ENCODE measurements around the gene ELOVL6. TPM values are rescaled to one million over a fixed set of nuclear protein-coding genes. Genes with fewer than 3 reads are reported as not detected.

The ELOVL6 gene
- total RNA-seq, 2 experiments from 2014 or later = 8.5 to 9.7 TPM

- POLR2A ChIA-PET = interaction anchor here (1.0 kb wide), 1 partner anchor 44 kb away, joined by 3 read pairs; the partner anchor contains the start of gene ELOVL6
- CTCF ChIA-PET = interaction anchor here (0.6 kb wide), 1 partner anchor 354 kb away, joined by 3 read pairs; no protein-coding TSS in a partner anchor
These were observed 43.8 kb downstream of the ELOVL6 start for GRCh38 chr4:110154582-110154981.

GRCh38 chr4:110152386-110152785 is 46.0 kb downstream of the ELOVL6 start:
- H3K9me3 Mint-ChIP-seq = no peaks in the 10 kb centered on the region
- H3K36me3 Mint-ChIP-seq = no peaks in the 10 kb centered on the region
- H3K4me1 Mint-ChIP-seq (ENCODE audit: low read depth) = no peaks in the 10 kb centered on the region
- H3K4me3 Mint-ChIP-seq = no peak overlapping the region
- CTCF ChIA-PET = no interaction called here
- H3K27ac Mint-ChIP-seq = no peak overlapping the region
- no peaks in the 10 kb centered on the region for H3K27me3 Mint-ChIP-seq
- intact Hi-C loops (cut with micrococcal nuclease) = no loop called here
- POLR2A ChIA-PET = no interaction called here
- DNase-seq = no peak

More at GRCh38 chr4:110154582-110154981, 43.8 kb downstream of the ELOVL6 start:
- Mint-ChIP-seq H3K4me1 (ENCODE audit: low read depth) (no peaks in the 10 kb centered on the region), H3K36me3 (no peaks in the 10 kb centered on the region), H3K9me3 (no peaks in the 10 kb centered on the region), H3K4me3 (no peak overlapping the region), H3K27me3 (no peaks in the 10 kb centered on the region), H3K27ac (no peak overlapping the region)
- intact Hi-C loops (cut with micrococcal nuclease) = no loop called here
- DNase-seq = no peak

DNA sequence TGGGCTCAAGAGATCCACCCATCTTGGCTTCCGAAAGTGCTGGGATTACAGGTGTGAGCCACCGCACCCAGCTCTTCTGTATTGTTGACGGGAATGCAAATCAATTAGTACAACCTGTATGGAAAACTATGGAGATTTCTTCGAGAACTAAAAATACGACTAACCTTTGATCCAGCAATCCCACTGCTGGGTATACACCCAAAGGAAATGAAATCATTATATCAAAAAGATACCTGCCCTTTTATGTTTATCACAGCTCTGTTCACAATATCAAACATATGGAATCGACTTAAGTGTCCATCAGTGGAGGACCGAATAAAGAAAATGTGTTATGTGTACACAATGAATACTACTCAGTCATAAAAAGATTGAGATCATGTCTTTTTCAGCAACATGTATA is 49.3 kb downstream of the ELOVL6 start:
- intact Hi-C loops (cut with micrococcal nuclease) = no loop called here
- DNase-seq = no peak
- POLR2A ChIA-PET = no interaction called here
- no peak overlapping the region for H3K4me3 Mint-ChIP-seq
- no peaks in the 10 kb centered on the region for H3K9me3 Mint-ChIP-seq
- no peaks in the 10 kb centered on the region for H3K27me3 Mint-ChIP-seq
- H3K27ac Mint-ChIP-seq = no peak overlapping the region
- no peaks in the 10 kb centered on the region for H3K4me1 Mint-ChIP-seq (ENCODE audit: low read depth)
- CTCF ChIA-PET = interaction anchor here (0.6 kb wide), 1 partner anchor 149 kb away, joined by 3 read pairs; no protein-coding TSS in a partner anchor
- no peaks in the 10 kb centered on the region for H3K36me3 Mint-ChIP-seq

- Mint-ChIP-seq H3K36me3 (no peaks in the 10 kb centered on the region), H3K9me3 (no peaks in the 10 kb centered on the region), H3K27me3 (no peaks in the 10 kb centered on the region), H3K4me3 (no peak overlapping the region), H3K4me1 (ENCODE audit: low read depth) (no peaks in the 10 kb centered on the region), H3K27ac (no peak overlapping the region)
- DNase-seq = no peak
- CTCF ChIA-PET = no interaction called here
- POLR2A ChIA-PET = no interaction called here
- intact Hi-C loops (cut with micrococcal nuclease) = no loop called here
These were observed 56.0 kb downstream of the ELOVL6 start for GRCh38 chr4:110142461-110142860.

DNA sequence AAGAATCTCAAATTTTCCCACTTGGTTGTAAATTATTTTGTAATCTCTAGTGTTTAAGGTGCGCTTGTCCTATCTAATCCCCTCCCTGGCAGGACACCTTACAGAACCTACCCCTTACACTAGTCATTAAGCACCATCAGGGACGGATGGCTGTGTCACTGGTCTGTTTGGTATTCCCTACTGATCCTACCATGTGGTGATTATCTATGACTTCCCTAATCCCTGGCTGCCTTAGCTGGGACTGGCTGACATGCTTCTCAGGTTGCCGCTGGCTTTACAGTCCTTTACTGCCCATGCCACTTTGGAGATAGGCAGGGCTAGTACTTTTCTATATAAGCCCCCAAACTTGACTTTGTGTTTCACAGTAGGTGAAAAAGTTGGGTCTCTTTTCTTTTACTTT is 58.6 kb downstream of the ELOVL6 start:
- Mint-ChIP-seq H3K4me1 (ENCODE audit: low read depth) (no peaks in the 10 kb centered on the region), H3K36me3 (no peaks in the 10 kb centered on the region), H3K27me3 (no peaks in the 10 kb centered on the region), H3K4me3 (no peak overlapping the region), H3K9me3 (no peaks in the 10 kb centered on the region), H3K27ac (no peak overlapping the region)
- POLR2A ChIA-PET = no interaction called here
- CTCF ChIA-PET = interaction anchor here (1.4 kb wide), 1 partner anchor 91 kb away, joined by 4 read pairs; no protein-coding TSS in a partner anchor
- DNase-seq = no peak
- intact Hi-C loops (cut with micrococcal nuclease) = no loop called here

DNA sequence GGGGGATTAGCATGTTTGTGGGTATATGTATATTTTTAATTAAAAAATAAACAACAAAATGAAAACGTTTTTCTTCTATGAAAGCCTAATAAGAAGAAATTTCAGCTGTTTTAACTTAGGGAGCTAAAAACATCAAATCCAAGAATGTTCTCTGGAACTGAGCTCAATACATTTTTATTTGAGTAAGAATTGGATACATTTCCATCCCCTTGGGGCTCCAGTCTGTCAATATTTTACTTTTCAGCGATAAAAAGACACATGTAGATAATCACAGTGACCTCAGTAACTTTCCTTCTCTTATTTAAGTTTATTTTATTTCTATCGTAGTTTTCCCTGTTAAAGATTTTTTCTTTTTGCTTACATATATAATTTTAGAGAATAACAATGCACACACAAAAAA is 59.3 kb downstream of the ELOVL6 start:
- no peak for DNase-seq
- intact Hi-C loops (cut with micrococcal nuclease) = no loop called here
- Mint-ChIP-seq H3K27me3 (no peaks in the 10 kb centered on the region), H3K9me3 (no peaks in the 10 kb centered on the region), H3K27ac (no peak overlapping the region), H3K36me3 (no peaks in the 10 kb centered on the region), H3K4me1 (ENCODE audit: low read depth) (no peaks in the 10 kb centered on the region), H3K4me3 (no peak overlapping the region)
- ChIA-PET CTCF (interaction anchor here (1.4 kb wide), 1 partner anchor 90 kb away, joined by 4 read pairs; no protein-coding TSS in a partner anchor), POLR2A (no interaction called here)

GRCh38 chr4:110138551-110138950 is 59.9 kb downstream of the ELOVL6 start:
- Mint-ChIP-seq H3K4me1 (ENCODE audit: low read depth) (no peaks in the 10 kb centered on the region), H3K36me3 (no peaks in the 10 kb centered on the region), H3K27ac (no peak overlapping the region), H3K4me3 (no peak overlapping the region), H3K27me3 (no peaks in the 10 kb centered on the region), H3K9me3 (no peaks in the 10 kb centered on the region)
- DNase-seq = no peak
- CTCF ChIA-PET = interaction anchor here (0.8 kb wide), 1 partner anchor 89 kb away, joined by 3 read pairs; no protein-coding TSS in a partner anchor
- intact Hi-C loops (cut with micrococcal nuclease) = no loop called here
- POLR2A ChIA-PET = no interaction called here

DNA sequence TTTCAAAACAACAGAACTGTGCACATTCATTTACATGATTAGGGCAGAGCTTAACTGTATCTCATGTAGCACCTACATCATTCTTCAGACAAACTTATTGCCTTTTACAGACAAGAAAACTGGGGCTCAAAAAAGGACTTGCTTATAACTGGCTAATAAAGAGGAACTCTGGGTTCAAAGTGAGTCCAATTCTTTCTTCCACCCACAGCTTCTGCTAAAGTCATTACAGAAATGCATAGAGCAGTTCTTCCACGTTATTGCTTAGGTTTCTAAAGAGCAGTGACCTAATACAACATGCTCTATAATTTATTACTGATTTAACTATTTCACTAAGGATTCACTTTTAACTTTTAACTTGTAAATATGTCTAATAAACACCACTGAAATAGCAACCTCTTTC is 60.6 kb downstream of the ELOVL6 start:
- no peak for DNase-seq
- H3K4me3 Mint-ChIP-seq = no peak overlapping the region
- ChIA-PET CTCF (interaction anchor here (0.7 to 0.8 kb wide), 2 partner anchors 88 to 89 kb away, joined by 3 read pairs; no protein-coding TSS in a partner anchor), POLR2A (no interaction called here)
- H3K9me3 Mint-ChIP-seq = no peaks in the 10 kb centered on the region
- no peak overlapping the region for H3K27ac Mint-ChIP-seq
- intact Hi-C loops (cut with micrococcal nuclease) = no loop called here
- H3K4me1 Mint-ChIP-seq (ENCODE audit: low read depth) = no peaks in the 10 kb centered on the region
- no peaks in the 10 kb centered on the region for H3K36me3 Mint-ChIP-seq
- no peaks in the 10 kb centered on the region for H3K27me3 Mint-ChIP-seq

DNA sequence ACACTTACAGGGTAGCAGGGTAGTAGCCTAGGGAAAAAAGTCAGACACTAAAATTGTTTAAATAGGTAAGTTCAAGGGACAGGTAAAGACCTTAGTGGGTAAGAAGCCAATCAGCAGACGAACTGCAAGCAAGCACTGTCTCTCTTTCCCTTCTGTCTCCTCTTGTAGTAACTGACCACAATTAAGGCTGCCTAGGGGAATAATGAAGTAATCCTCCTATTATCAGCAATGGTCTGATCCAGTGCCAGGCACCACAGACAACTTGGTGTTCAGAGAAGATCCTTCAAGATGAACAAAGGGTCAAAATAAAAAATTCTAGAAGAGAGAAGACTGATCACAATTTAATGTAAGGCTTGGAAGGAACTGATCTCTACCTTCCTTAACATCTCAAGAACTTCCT is 62.9 kb downstream of the ELOVL6 start:
- H3K4me1 Mint-ChIP-seq (ENCODE audit: low read depth) = no peaks in the 10 kb centered on the region
- H3K9me3 Mint-ChIP-seq = no peaks in the 10 kb centered on the region
- no peak for DNase-seq
- ChIA-PET CTCF (no interaction called here), POLR2A (no interaction called here)
- no peaks in the 10 kb centered on the region for H3K27me3 Mint-ChIP-seq
- no peak overlapping the region for H3K27ac Mint-ChIP-seq
- H3K4me3 Mint-ChIP-seq = no peak overlapping the region
- H3K36me3 Mint-ChIP-seq = no peaks in the 10 kb centered on the region
- intact Hi-C loops (cut with micrococcal nuclease) = no loop called here

GRCh38 chr4:110135076-110135475 is 63.3 kb downstream of the ELOVL6 start:
- no peak overlapping the region for H3K27ac Mint-ChIP-seq
- no peak for DNase-seq
- H3K4me3 Mint-ChIP-seq = no peak overlapping the region
- H3K27me3 Mint-ChIP-seq = no peaks in the 10 kb centered on the region
- H3K4me1 Mint-ChIP-seq (ENCODE audit: low read depth) = no peaks in the 10 kb centered on the region
- no peaks in the 10 kb centered on the region for H3K36me3 Mint-ChIP-seq
- ChIA-PET POLR2A (no interaction called here), CTCF (no interaction called here)
- H3K9me3 Mint-ChIP-seq = no peaks in the 10 kb centered on the region
- intact Hi-C loops (cut with micrococcal nuclease) = no loop called here

- Mint-ChIP-seq H3K4me3 (no peak overlapping the region), H3K36me3 (no peaks in the 10 kb centered on the region), H3K27ac (no peak overlapping the region), H3K27me3 (no peaks in the 10 kb centered on the region), H3K4me1 (ENCODE audit: low read depth) (no peaks in the 10 kb centered on the region), H3K9me3 (no peaks in the 10 kb centered on the region)
- intact Hi-C loops (cut with micrococcal nuclease) = no loop called here
- ChIA-PET POLR2A (no interaction called here), CTCF (no interaction called here)
- DNase-seq = no peak
These were observed 64.0 kb downstream of the ELOVL6 start for GRCh38 chr4:110134269-110134869.

DNA sequence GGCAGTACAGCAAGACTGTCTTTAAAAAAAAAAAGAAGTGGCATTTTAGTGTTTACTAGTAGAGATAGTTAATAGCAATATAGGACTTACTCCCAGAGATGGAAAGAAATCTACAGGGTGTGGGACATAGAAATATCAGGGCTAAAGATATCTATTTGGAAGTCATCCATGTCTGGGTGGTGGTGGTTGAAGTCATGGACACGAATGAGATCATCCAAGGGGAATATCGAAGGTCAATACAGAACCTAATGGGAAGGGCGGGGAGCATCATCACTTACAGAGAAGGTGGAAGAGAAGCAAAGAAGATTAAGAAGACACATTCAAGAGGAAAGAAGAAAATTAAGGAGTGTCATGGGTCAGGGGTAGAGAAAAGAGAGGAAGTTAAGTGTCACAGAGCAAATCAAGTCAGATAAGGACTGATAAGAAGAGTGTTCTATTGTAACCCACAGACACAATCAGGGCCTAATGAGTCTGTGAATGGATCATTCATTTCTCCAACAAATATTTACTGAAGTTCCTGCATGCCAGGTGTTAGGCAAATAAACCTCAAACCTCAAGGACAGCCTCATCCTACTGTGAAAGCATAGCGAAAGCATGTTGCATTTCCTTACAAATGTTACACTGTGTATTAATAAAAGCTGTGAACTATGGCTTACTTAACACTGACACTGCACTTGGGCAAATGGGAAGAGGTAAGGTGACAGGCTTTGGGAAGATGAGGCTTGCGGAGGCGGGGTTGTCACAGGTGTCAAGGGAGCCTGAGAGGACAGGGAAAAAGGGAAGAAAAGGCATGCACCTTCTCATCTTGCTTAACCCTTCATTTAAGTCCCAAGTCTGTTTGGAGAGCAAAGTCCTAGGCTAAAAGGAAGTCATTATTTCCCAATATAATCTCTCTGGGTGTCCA is 65.3 kb downstream of the ELOVL6 start:
- POLR2A ChIA-PET = no interaction called here
- no peak for DNase-seq
- Mint-ChIP-seq H3K4me1 (ENCODE audit: low read depth) (peaks cover 8% of the 10 kb centered on the region), H3K9me3 (no peaks in the 10 kb centered on the region), H3K27me3 (no peaks in the 10 kb centered on the region), H3K27ac (no peak overlapping the region), H3K36me3 (no peaks in the 10 kb centered on the region), H3K4me3 (no peak overlapping the region)
- intact Hi-C loops (cut with micrococcal nuclease) = no loop called here
- CTCF ChIA-PET = no interaction called here

GRCh38 chr4:110131916-110132315 is 66.5 kb downstream of the ELOVL6 start:
- ChIA-PET POLR2A (no interaction called here), CTCF (no interaction called here)
- no peaks in the 10 kb centered on the region for H3K9me3 Mint-ChIP-seq
- no peak for DNase-seq
- H3K27ac Mint-ChIP-seq = no peak overlapping the region
- H3K4me1 Mint-ChIP-seq (ENCODE audit: low read depth) = peaks cover 8% of the 10 kb centered on the region
- no peaks in the 10 kb centered on the region for H3K36me3 Mint-ChIP-seq
- no peaks in the 10 kb centered on the region for H3K27me3 Mint-ChIP-seq
- intact Hi-C loops (cut with micrococcal nuclease) = no loop called here
- no peak overlapping the region for H3K4me3 Mint-ChIP-seq
